Measurements from ENCODE around the gene PPP1R27.

DNA sequence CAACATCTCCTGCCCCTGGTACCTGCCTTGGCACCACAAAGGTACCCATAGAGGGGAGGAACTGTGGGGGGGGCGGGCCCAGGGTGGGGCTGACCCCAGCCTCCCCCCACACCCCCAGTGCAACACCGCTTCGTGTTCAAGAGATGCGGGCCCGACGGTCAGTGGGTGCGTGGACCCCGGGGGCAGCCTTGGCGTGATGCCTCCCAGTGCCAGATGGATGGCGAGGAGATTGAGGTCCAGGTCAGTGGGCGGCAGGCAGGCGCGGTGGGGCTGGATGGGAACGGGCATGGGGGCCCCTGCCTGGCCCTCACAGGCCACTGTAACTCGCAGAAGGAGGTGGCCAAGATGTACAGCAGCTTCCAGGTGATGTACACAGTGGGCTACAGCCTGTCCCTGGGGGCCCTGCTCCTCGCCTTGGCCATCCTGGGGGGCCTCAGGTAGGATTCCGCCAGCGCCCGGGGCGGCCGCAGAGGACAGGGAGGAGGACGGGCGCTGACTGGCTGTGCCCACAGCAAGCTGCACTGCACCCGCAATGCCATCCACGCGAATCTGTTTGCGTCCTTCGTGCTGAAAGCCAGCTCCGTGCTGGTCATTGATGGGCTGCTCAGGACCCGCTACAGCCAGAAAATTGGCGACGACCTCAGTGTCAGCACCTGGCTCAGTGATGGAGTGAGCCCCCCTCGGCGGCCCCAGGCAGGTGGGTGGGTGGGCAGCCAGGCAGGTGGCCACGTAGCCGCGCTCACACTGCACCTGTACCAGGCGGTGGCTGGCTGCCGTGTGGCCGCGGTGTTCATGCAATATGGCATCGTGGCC is 23.8 kb downstream of the PPP1R27 start:
- TF ChIP-seq, protein P1, sequence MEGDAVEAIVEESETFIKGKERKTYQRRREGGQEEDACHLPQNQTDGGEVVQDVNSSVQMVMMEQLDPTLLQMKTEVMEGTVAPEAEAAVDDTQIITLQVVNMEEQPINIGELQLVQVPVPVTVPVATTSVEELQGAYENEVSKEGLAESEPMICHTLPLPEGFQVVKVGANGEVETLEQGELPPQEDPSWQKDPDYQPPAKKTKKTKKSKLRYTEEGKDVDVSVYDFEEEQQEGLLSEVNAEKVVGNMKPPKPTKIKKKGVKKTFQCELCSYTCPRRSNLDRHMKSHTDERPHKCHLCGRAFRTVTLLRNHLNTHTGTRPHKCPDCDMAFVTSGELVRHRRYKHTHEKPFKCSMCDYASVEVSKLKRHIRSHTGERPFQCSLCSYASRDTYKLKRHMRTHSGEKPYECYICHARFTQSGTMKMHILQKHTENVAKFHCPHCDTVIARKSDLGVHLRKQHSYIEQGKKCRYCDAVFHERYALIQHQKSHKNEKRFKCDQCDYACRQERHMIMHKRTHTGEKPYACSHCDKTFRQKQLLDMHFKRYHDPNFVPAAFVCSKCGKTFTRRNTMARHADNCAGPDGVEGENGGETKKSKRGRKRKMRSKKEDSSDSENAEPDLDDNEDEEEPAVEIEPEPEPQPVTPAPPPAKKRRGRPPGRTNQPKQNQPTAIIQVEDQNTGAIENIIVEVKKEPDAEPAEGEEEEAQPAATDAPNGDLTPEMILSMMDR (conservative IDR thresholded peaks at IDR 0.05; ENCODE audit: low read depth, low read length), result no peak
- no peak for TF ChIP-seq EZH2 (IDR thresholded peaks at IDR 0.05; ENCODE audit: borderline replicate concordance, low read depth, low read length, poor library complexity, severe bottlenecking)
